HepG2 (cell line): Measurements from ENCODE around the gene SLC16A3. TPM values are rescaled to one million over a fixed set of nuclear protein-coding genes. Genes with fewer than 3 reads are reported as not detected.

Experiments
- BATF2 ChIP-seq: sonication (generic); formaldehyde crosslinking; IDR thresholded peaks from 2 replicates; pipeline ENCODE4 v1.8.0; 2022; ENCODE audit warnings: mild to moderate bottlenecking, missing genetic modification reagents, moderate library complexity
- BCL6 ChIP-seq: IDR thresholded peaks from 2 replicates; pipeline ENCODE4 v1.6.1; 2016; ENCODE audit warnings: missing genetic modification reagents, missing compliant biosample characterization
- HNRNPLL ChIP-seq: fragments of 200-400 bp; formaldehyde crosslinking; IDR thresholded peaks from 2 replicates; pipeline ENCODE4 v1.6.1; 2017; ENCODE audit warnings: mild to moderate bottlenecking, low read depth, low read length; ENCODE audit not compliant: poor library complexity, severe bottlenecking
- KLF6 ChIP-seq: IDR thresholded peaks from 2 replicates; pipeline ENCODE4 v1.8.0; 2016; ENCODE audit warnings: missing biosample characterization, missing genetic modification reagents
- MXD4 ChIP-seq: IDR thresholded peaks from 2 replicates; pipeline ENCODE4 v1.6.1; 2016; ENCODE audit warnings: mild to moderate bottlenecking, missing biosample characterization, missing genetic modification reagents
- NFKBIZ ChIP-seq: IDR thresholded peaks from 2 replicates; pipeline ENCODE4 v1.6.1; 2018; ENCODE audit warnings: missing genetic modification reagents, missing compliant biosample characterization
- NRL ChIP-seq: sonication (generic); formaldehyde crosslinking; IDR thresholded peaks from 2 replicates; pipeline ENCODE4 v1.5.0; 2020; ENCODE audit warnings: missing genetic modification reagents, mild to moderate bottlenecking, moderate library complexity, borderline replicate concordance
- PAXIP1 ChIP-seq: sonication (generic); formaldehyde crosslinking; conservative IDR thresholded peaks from 2 replicates; pipeline ENCODE4 v1.4.0; 2020; ENCODE audit warnings: mild to moderate bottlenecking, missing genetic modification reagents, moderate library complexity
- RXRA ChIP-seq: sonication (generic); formaldehyde crosslinking; IDR thresholded peaks from 2 replicates; pipeline ENCODE4 v1.5.1; 2020; ENCODE audit warnings: missing genetic modification reagents
- TAF1 ChIP-seq: sonication (generic); formaldehyde crosslinking; IDR thresholded peaks from 2 replicates; pipeline ENCODE4 v1.4.0; 2020; ENCODE audit warnings: missing genetic modification reagents
- THAP7 ChIP-seq: sonication (generic); formaldehyde crosslinking; IDR thresholded peaks from 2 replicates; pipeline ENCODE4 v1.8.1; 2023; ENCODE audit warnings: mild to moderate bottlenecking, missing genetic modification reagents
- ZBTB46 ChIP-seq: sonication (generic); formaldehyde crosslinking; IDR thresholded peaks from 2 replicates; pipeline ENCODE4 v1.4.0; 2020; ENCODE audit warnings: mild to moderate bottlenecking, missing genetic modification reagents, borderline replicate concordance
- ZNF280B ChIP-seq: sonication (generic); formaldehyde crosslinking; IDR thresholded peaks from 2 replicates; pipeline ENCODE4 v1.5.0; 2020; ENCODE audit warnings: missing genetic modification reagents, mild to moderate bottlenecking, borderline replicate concordance
- ZNF567 ChIP-seq: sonication (generic); formaldehyde crosslinking; IDR thresholded peaks from 2 replicates; pipeline ENCODE4 v1.8.1; 2023; ENCODE audit warnings: mild to moderate bottlenecking, missing genetic modification reagents, borderline replicate concordance
- ZNF598 ChIP-seq: sonication (generic); formaldehyde crosslinking; IDR thresholded peaks from 2 replicates; pipeline ENCODE4 v1.5.1; 2020; ENCODE audit warnings: mild to moderate bottlenecking, missing genetic modification reagents, borderline replicate concordance
- ZNF691 ChIP-seq: sonication (generic); formaldehyde crosslinking; IDR thresholded peaks from 2 replicates; pipeline ENCODE4 v1.4.0; 2020; ENCODE audit warnings: missing genetic modification reagents, low read depth, mild to moderate bottlenecking, borderline replicate concordance
- ZZZ3 ChIP-seq: sonication (generic); formaldehyde crosslinking; IDR thresholded peaks from 2 replicates; pipeline ENCODE4 v1.4.0; 2020; ENCODE audit warnings: missing genetic modification reagents, mild to moderate bottlenecking, borderline replicate concordance
- polyA plus RNA-seq, 8 experiments: library from polyadenylated mRNA; depleted of rRNA in 3 of 8; stranded (reverse) in 7 of 8; unstranded in 1 of 8; fragments of >200 nt; fragmentation: Illumina TruSeq in 4 of 8; extraction: Trizol in 4 of 8; gene quantifications; 2 replicates each; pipeline versions ENCODE4 v1.2.1 to v1.2.3, GENCODE V29; 2011 to 2016; ENCODE audit warnings: low read depth in 4 of 8, missing spikeins in 1 of 8, mixed read lengths in 1 of 8; ENCODE audit not compliant: insufficient read depth in 1 of 8
- total RNA-seq, 5 experiments: library from RNA; depleted of rRNA; stranded (reverse); fragments of >200 nt; fragmentation: Illumina TruSeq; extraction: Trizol; gene quantifications; 2 replicates each; pipeline ENCODE4 v1.2.3, GENCODE V29; 2016; ENCODE audit warnings: low read depth in 1 of 5

Gene SLC16A3
- total and polyA plus RNA-seq, 2 of the 13 experiments (the other 11 are each of a cell fraction or from before 2014, with no cell fraction given) = 242 to 349 TPM

GRCh38 chr17:82216301-82217119 is 12.3 kb upstream of the SLC16A3 start (continued):
- TF ChIP-seq BATF2 (CRISPR knock-in tag) (0 out of 2 replicates have a peak, but pooled peaks have one; percentile 46), ZBTB46 (peak; percentile 85; the same call in 1 of the 2 replicates), RXRA (peak; percentile 96), MXD4 (CRISPR knock-in tag) (no peak), NFKBIZ (CRISPR knock-in tag) (0 out of 2 replicates have a peak, but pooled peaks have one; percentile 60), THAP7 (CRISPR knock-in tag) (no peak; the same call in 1 of the 2 replicates), KLF6 (no peak), ZNF567 (no peak), ZZZ3 (CRISPR knock-in tag) (0 out of 2 replicates have a peak, but pooled peaks have one; percentile 16), ZNF280B (CRISPR knock-in tag) (no peak; the same call in 1 of the 2 replicates), TAF1 (CRISPR knock-in tag) (0 out of 2 replicates have a peak, but pooled peaks have one; percentile 10), PAXIP1 (CRISPR knock-in tag) (peak; percentile 30; the same call in 1 of the 2 replicates), BCL6 (peak; percentile 66), ZNF691 (CRISPR knock-in tag) (peak; percentile 71; the same call in 1 of the 2 replicates), NRL (CRISPR knock-in tag) (peak; percentile 19), ZNF598 (CRISPR knock-in tag) (no peak), HNRNPLL (peak; percentile 11)
